Stimulated activated CD4-positive, alpha-beta T cell treated with anti-CD3 and anti-CD28 coated beads, Interleukin-4, amount 100 ng/mL, for 4 hours (primary cell): ENCODE measurements around the gene SOX1.

Experiments
- DNase-seq, 2 experiments: peaks; one replicate each; pipeline ENCODE4 v3.0.0-alpha.2; 2020

SOX1 gene

GRCh38 chr13:112059457-112060281 is 7.3 kb upstream of the SOX1 start:
- no peak for DNase-seq

DNA sequence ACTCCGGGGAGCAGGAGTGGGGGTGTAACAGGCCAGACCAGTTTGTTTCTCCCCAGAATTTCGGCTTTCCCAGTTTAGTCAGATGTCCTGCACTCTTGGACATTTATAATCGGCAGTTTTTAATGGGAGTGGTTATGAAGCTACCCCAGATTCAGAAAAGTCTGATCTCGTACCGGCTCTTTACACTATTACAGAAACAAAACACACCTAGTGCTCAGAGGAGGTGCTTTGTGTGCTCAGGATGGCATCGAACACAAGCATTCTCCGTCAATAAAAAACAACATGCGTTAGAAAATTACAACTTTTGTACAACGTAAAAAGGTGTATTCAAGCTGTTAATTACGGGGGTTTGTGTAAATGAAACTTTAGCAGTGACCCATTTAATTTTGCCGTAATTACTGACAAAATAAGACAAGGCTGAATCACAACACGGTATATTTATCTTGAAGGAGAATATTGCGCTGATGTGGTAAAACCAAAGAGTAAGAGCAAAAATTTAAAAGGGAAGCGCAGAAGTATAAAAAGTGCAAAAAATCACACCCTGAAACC is 6.6 kb upstream of the SOX1 start:
- no peak for DNase-seq

- no peak for DNase-seq
These were observed 6.0 kb upstream of the SOX1 start for GRCh38 chr13:112060899-112061366.

- DNase-seq, result no peak
These were observed 5.4 kb upstream of the SOX1 start for GRCh38 chr13:112061367-112062061.

DNA sequence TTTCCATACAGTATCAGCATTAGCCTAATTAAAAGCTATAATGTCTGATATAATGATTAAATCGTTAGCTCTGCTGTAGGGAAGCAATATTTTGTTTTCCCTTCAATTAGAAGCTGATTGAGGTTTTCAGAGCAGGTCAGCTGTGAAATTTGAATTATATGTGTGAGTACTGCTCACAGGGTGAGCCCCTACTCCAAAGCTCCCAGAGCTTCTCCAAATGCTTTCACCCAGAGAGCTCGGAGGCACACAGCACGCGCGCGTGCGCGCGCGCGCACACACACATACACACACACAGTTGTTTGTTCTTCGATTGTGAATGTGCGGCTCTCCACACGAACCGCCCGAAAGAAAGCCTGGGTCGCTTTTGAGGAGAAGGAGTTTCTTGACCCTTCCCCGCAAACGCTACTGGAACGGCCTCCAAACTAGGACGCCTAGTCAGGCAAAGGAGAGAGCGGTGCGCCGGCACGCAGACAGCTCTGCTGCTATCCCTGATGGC is 4.8 kb upstream of the SOX1 start:
- DNase-seq, result no peak

- no peak for DNase-seq
These were observed 4.1 kb upstream of the SOX1 start for GRCh38 chr13:112062571-112063570.

- no peak for DNase-seq
These were observed 3.1 kb upstream of the SOX1 start for GRCh38 chr13:112063807-112064206.

DNA sequence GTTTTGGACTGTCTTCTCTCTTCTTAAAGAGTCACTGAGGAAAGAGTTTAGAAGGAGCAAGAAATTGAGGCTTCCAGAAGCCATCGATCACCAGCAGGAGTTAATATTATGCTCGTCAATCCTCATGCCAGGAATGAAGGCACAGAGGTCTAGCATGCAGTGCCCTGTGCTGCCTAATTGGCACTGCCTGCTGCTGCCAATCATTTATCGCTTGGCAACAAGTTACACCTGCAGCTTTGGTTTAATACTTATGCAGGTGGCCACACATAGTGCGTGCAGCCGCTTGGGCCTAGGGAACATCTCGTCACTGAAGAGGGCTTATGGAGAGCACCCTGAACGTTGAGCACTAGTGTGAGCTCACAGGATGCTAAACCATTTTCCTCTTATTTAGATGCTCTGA is 2.7 kb upstream of the SOX1 start:
- DNase-seq, result no peak

- no peak for DNase-seq
These were observed 1.5 kb upstream of the SOX1 start for GRCh38 chr13:112065521-112065866.

DNA sequence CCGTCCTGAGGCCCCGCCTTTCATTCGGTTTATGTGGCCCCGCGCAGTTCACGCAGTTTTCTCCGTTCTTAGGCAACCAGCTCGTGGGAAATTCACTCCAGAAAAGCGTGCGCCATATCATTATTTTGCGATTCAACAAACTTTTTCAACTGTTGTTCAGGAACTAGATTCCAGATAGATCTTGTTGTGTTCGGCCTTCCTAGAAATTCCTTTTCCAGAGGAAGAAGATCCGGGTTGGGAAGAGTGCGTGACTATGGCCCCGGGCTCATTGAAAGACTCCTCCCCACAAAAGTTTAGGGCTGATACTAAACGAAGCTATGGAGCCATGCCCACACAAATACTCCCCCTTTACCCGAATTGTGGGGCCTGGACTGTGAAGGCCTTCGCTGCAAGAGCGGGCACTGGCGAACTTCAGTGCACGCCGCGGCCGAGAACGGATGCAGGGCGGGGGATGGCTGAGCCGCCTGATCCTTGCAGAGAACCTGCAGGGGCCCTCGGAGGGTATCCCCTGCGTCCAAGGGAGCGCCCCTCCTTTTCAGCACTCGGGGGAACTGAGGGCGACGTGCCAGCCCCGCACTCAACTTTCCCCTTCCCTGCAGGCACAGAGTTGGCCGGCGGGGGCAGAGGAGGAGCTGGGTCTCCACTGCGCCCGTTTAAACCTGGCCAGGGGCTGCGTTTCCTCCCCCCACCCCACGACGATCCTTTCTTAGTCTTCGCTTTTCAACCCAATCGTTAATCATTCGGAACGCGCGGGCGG is 904 bp upstream of the SOX1 start:
- no peak for DNase-seq

DNA sequence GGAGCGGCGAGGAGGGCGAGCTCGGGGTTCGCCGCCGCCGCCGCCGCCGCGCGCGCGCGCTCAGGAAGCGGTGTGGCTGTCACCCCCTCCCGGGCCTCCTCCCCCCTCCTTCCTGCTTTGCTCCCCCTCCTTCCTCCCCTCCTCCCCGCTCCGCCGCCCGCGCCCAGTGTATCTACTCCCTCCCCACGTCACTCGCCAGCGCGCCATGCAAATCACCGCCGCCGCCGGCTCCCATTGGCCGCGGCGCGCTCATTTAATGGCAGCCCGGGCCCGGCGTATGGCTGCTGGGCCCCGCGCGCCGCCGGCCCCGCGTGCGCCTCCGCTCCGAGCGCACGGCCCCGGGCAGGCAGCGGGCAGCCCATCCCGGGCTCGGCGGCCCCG is 335 bp upstream of the SOX1 start:
- peak; percentile 54 to 68 for DNase-seq

DNA sequence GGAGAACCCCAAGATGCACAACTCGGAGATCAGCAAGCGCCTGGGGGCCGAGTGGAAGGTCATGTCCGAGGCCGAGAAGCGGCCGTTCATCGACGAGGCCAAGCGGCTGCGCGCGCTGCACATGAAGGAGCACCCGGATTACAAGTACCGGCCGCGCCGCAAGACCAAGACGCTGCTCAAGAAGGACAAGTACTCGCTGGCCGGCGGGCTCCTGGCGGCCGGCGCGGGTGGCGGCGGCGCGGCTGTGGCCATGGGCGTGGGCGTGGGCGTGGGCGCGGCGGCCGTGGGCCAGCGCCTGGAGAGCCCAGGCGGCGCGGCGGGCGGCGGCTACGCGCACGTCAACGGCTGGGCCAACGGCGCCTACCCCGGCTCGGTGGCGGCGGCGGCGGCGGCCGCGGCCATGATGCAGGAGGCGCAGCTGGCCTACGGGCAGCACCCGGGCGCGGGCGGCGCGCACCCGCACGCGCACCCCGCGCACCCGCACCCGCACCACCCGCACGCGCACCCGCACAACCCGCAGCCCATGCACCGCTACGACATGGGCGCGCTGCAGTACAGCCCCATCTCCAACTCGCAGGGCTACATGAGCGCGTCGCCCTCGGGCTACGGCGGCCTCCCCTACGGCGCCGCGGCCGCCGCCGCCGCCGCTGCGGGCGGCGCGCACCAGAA is 1.1 kb downstream of the SOX1 start:
- DNase-seq, result no peak

GRCh38 chr13:112068540-112069060 is 1.7 kb downstream of the SOX1 start:
- no peak for DNase-seq

GRCh38 chr13:112069061-112069844 is 2.3 kb downstream of the SOX1 start:
- no peak for DNase-seq

- no peak for DNase-seq
These were observed 2.9 kb downstream of the SOX1 start for GRCh38 chr13:112069845-112070251.

DNA sequence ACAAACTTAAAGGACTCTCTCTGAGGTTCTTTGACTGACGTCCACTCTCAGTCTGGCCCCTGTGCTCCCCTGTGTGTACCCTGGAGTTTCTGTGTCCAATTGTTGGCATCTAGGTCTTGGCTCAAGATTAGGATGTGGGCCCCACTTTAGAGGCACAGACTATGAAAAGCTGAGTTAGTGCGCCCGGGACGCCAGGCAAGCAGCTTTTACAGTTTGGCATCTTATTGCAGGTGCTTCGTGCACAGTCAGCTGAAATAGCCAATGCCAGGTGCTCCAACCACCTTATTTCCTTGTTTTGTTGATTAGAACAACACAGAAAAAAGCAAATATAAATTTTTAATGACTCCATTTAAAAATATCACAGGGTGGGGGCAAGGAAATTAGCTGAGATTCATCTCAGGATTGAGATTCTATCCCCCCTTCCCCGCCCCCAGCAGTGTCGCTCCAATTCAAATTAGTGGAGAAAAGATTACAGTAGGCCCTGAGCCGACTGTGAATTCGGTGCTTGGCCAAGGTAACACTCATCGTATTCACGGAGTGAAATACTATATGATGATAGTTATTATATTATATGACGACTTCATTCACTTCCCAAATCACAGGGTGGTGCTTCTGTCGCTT is 4.3 kb downstream of the SOX1 start:
- no peak for DNase-seq

GRCh38 chr13:112071723-112072533 is 5.0 kb downstream of the SOX1 start:
- DNase-seq, result no peak

GRCh38 chr13:112072534-112073244 is 5.7 kb downstream of the SOX1 start:
- no peak for DNase-seq
